Spleen (tissue), 7 donors: ENCODE measurements around the gene NCOA6.

Experiments
- POLR2A ChIP-seq, 3 donors: fragments of 450-650 bp; IDR thresholded peaks; one replicate each; pipeline ENCODE4 v1.5.1; 2017; ENCODE audit warnings: antibody characterized with exemption in 3 of 3, mild to moderate bottlenecking in 1 of 3
- POLR2AphosphoS5 ChIP-seq, 3 donors: sonication (generic); formaldehyde crosslinking; IDR thresholded peaks; one replicate each; pipeline ENCODE4 v1.5.1; 2017; ENCODE audit warnings: antibody characterized with exemption in 3 of 3
- TF ChIP-seq, protein P1 (sequence below), 11 experiments: fragments of 200-600 bp in 7 of 11; fragments of 450-650 bp in 4 of 11; sonication (generic) in 4 of 11; IDR thresholded peaks in 8 of 11; conservative IDR thresholded peaks in 3 of 11; 1 replicate in 7 of 11; 2 replicates in 4 of 11; pipeline versions ENCODE4 v1.4.0 to v1.8.0; 2016 to 2021; ENCODE audit warnings: antibody characterized with exemption in 11 of 11, inconsistent platforms in 4 of 11, mild to moderate bottlenecking in 1 of 11
- donor health status: DM: no; HTN: no; CAD: no; lungs with moderate emphysema.
- donor health status: DM: no; HTN: no; CAD: no.
- donor health status: DM: no; HTN: no; CAD: no.

- TF ChIP-seq, protein P1, sequence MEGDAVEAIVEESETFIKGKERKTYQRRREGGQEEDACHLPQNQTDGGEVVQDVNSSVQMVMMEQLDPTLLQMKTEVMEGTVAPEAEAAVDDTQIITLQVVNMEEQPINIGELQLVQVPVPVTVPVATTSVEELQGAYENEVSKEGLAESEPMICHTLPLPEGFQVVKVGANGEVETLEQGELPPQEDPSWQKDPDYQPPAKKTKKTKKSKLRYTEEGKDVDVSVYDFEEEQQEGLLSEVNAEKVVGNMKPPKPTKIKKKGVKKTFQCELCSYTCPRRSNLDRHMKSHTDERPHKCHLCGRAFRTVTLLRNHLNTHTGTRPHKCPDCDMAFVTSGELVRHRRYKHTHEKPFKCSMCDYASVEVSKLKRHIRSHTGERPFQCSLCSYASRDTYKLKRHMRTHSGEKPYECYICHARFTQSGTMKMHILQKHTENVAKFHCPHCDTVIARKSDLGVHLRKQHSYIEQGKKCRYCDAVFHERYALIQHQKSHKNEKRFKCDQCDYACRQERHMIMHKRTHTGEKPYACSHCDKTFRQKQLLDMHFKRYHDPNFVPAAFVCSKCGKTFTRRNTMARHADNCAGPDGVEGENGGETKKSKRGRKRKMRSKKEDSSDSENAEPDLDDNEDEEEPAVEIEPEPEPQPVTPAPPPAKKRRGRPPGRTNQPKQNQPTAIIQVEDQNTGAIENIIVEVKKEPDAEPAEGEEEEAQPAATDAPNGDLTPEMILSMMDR (IDR thresholded peaks at IDR 0.05 in 8 of 11, conservative IDR thresholded peaks at IDR 0.05 in 3 of 11) = no peak
- no peak for TF ChIP-seq POLR2AphosphoS5 (IDR thresholded peaks at IDR 0.05)
- no peak for TF ChIP-seq POLR2A (IDR thresholded peaks at IDR 0.05)
Measured at GRCh38 chr20:34680586-34681175, 144.8 kb downstream of the NCOA6 start.
